BJ (cell line): ENCODE measurements around the gene GABRR2. TPM values are rescaled to one million over a fixed set of nuclear protein-coding genes. Genes with fewer than 3 reads are reported as not detected.

Experiments
- CTCF ChIA-PET: fragments of 350-600 bp; formaldehyde crosslinking; extraction: SDS; loops from one replicate; lab custom pipeline; 2021; ENCODE audit warnings: antibody characterized with exemption, inconsistent platforms; lab: Yijun Ruan, JAX
- POLR2A ChIA-PET: fragments of 300-600 bp; sonication (Branson Sonifier 250); formaldehyde crosslinking; extraction: SDS; loops from one replicate; lab custom pipeline; 2021; ENCODE audit warnings: antibody characterized with exemption; lab: Charles Lee
- DNase-seq: peaks from one replicate; pipeline ENCODE4 v3.0.0-alpha.2; 2011; ENCODE audit warnings: low read depth
- H3K27me3 ChIP-seq: 2 replicates; pipeline ENCODE4 v1.6.0; 2011; ENCODE audit warnings: low read length; ENCODE audit not compliant: control insufficient read depth, insufficient read depth
- H3K36me3 ChIP-seq: 2 replicates; pipeline ENCODE4 v1.5.1; 2011; ENCODE audit warnings: low read length; ENCODE audit not compliant: control insufficient read depth, insufficient read depth
- H3K4me3 ChIP-seq: 2 replicates; pipeline ENCODE4 v1.5.1; 2011; ENCODE audit warnings: low read depth, mild to moderate bottlenecking, control low read depth, low read length
- CTCF ChIP-seq: IDR thresholded peaks from 2 replicates; pipeline ENCODE4 v1.5.1; 2011; ENCODE audit warnings: low read depth, mild to moderate bottlenecking, control low read depth, inconsistent platforms, low read length, moderate library complexity; ENCODE audit not compliant: insufficient read depth
- polyA plus RNA-seq: library from polyadenylated mRNA; depleted of rRNA; stranded (reverse); fragments of >200 nt; gene quantifications from 2 replicates; pipeline ENCODE4 v1.2.3, GENCODE V29; 2011

The GABRR2 gene
- polyA plus RNA-seq, 1 experiment: 0.31 TPM

DNA sequence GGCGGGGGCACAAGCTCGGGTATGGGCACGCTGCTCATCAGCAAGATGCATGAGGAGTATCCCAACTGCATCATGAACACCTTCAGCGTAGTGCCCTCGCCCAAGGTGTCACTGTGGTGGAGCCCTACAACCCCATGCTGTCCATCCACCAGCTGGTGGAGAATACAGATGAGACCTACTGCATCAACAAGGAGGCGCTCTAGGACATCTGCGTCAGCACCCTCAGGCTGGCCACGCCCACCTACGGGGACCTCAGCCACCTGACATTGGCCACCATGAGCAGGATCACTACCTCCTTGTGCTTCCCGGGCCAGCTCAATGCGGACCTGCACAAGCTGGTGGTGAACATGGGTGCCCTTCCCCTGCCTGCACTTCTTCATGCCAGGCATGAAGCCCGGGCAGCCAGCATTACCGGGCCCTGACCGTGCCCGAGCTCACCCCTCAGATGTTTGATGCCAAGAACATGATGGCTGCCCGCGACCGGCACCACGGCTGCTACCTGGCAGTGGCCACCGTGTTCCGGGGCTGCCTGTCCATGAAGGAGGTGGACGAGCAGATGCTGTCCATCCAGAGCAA is 12.8 kb downstream of the GABRR2 start:
- Histone ChIP-seq H3K4me3 (no peak overlapping the region), H3K36me3 (no peaks in the 10 kb centered on the region), H3K27me3 (peaks cover 25% of the 10 kb centered on the region)
- TF ChIP-seq CTCF: no peak
- POLR2A ChIA-PET: no interaction called here
- DNase-seq: no peak
- CTCF ChIA-PET: interaction anchor here (0.7 to 1.8 kb wide), 3 partner anchors 10 to 170 kb away, joined by 3 to 7 read pairs (median 3); no protein-coding TSS in a partner anchor

DNA sequence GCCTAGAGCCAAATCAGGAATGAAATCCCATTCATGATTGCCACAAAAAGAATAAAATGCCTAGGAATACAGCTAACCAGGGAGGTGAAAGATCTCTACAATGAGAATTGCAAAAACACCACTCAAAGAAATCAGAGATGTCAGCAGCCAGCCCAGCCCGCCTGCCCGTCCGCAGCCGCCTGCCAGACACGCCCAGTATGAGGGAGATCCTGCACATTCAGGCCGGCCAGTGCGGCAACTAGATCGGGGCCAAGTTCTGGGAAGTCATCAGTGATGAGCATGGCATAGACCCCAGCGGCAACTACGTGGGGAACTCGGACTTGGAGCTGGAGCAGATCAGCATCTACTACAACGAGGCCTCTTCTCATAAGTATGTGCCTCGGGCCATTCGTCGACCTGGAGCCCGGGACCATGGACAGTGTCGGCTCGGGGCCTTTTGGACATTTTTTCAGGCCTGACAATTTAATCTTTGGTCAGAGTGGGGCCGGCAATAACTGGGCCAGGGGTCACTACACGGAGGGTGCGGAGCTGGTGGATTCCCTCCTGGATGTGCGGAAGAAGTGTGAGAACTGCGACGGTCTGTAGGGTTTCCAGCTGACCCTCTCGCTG is 13.4 kb downstream of the GABRR2 start:
- Histone ChIP-seq H3K36me3 (no peaks in the 10 kb centered on the region), H3K4me3 (no peak overlapping the region), H3K27me3 (peaks cover 26% of the 10 kb centered on the region)
- CTCF ChIA-PET: interaction anchor here (0.7 to 1.8 kb wide), 3 partner anchors 10 to 170 kb away, joined by 3 to 7 read pairs (median 3); no protein-coding TSS in a partner anchor
- POLR2A ChIA-PET: no interaction called here
- TF ChIP-seq CTCF: no peak
- DNase-seq: no peak

GRCh38 chr6:89299466-89299850 is 15.6 kb downstream of the GABRR2 start:
- Histone ChIP-seq H3K27me3 (peaks cover 29% of the 10 kb centered on the region), H3K36me3 (no peaks in the 10 kb centered on the region), H3K4me3 (no peak overlapping the region)
- TF ChIP-seq CTCF: 0 out of 2 replicates have a peak, but pooled peaks have one; percentile 21
- CTCF ChIA-PET: interaction anchor here (0.6 to 1.5 kb wide), 4 partner anchors 12 to 124 kb away, joined by 3 to 4 read pairs (median 4); no protein-coding TSS in a partner anchor
- POLR2A ChIA-PET: no interaction called here
- DNase-seq: no peak

DNA sequence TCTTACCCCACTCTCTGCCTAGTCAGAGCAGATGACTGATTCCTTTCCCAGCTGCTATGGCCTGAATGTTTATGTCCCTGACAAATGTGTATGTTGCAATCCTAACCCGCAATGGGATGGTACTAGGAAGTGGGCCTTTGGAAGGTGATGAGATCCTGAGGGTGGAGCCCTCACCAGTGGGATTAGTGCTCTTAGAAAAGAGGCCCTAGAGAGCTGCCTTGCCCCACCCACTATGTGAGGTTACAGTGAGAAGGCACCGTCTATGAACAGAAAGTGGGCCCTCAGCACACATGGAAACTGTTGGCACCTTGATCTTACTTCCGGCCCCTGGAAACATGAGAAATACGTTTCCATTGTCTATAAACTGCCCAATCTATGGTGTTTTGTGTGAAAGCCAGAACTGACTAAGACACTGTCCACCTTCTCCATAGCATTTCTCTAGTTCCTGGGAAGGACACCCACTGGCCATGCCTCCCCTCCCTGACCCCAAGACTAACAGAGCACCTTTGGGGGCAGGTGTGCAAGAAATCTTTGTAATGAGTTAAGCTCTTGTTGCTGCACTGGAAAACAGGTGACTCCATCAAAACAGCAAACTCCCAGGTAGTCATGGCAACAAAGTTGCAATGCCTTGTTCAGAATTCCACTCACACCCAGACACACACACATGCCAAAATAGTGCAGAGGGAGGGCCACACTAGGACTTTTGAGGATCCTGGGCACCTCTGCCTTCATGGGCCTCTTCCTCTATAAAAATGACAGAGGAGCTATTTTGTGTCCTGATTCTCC is 16.2 kb downstream of the GABRR2 start:
- Histone ChIP-seq H3K27me3 (peaks cover 29% of the 10 kb centered on the region), H3K36me3 (no peaks in the 10 kb centered on the region), H3K4me3 (no peak overlapping the region)
- ChIA-PET CTCF (interaction anchor here (1.1 to 1.5 kb wide), 7 partner anchors 12 to 316 kb away, joined by 3 to 6 read pairs (median 4); no protein-coding TSS in a partner anchor), POLR2A (no interaction called here)
- DNase-seq: no peak
- no peak for TF ChIP-seq CTCF

DNA sequence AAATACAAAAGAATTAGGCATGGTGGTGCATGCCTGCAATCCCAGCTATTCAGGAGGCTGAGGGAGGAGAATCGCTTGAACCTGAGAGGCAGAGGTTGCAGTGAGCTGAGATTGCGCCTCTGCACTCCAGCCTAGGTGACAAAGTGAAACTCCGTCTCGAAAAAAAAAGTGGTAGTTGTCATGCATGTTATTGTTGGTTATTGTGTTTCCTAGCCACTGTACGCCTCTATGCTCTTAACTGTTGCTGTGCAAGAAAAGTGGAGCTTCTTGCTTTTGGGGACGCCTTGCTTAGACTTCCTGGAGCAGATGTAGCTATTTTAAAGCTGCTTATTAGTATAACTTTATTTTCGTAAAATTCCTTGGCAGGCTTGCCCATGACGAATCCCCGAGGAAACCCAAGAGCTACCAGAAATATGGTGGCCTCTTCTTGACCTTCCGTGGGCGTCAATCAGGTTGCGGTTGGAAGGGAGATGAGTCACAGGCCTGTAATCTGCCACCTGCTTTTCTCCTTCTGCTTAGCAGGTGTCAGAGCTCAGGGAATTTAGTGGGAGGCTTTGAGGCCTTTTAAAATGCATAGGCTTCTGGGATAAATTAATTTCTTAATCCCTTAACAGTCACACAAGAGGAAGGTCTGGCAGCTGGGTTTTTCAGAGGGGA is 17.3 kb downstream of the GABRR2 start:
- POLR2A ChIA-PET: no interaction called here
- peak; percentile 92 for DNase-seq
- peaks cover 30% of the 10 kb centered on the region for H3K27me3 ChIP-seq
- CTCF ChIA-PET: interaction anchor here (0.6 to 1.5 kb wide), 6 partner anchors 11 to 315 kb away, joined by 3 to 6 read pairs (median 4); no protein-coding TSS in a partner anchor
- no peak for TF ChIP-seq CTCF
- H3K4me3 ChIP-seq: no peak overlapping the region
- H3K36me3 ChIP-seq: no peaks in the 10 kb centered on the region
